Breast epithelium (tissue), 3 donors: ENCODE data around the gene ACO2.

Experiments used
- CTCF ChIP-seq, 3 donors: fragments of 450-650 bp; IDR thresholded peaks; one replicate each; pipeline ENCODE4 v1.5.1; 2016 to 2017; ENCODE audit warnings: antibody characterized with exemption in 3 of 3, mild to moderate bottlenecking in 3 of 3, moderate library complexity in 3 of 3
- POLR2A ChIP-seq: fragments of 450-650 bp; IDR thresholded peaks from one replicate; pipeline ENCODE4 v1.6.1; 2016; ENCODE audit warnings: antibody characterized with exemption, mild to moderate bottlenecking, moderate library complexity
- POLR2AphosphoS5 ChIP-seq, 3 donors: sonication (generic); formaldehyde crosslinking; IDR thresholded peaks; one replicate each; pipeline ENCODE4 v1.6.1; 2017; ENCODE audit warnings: antibody characterized with exemption in 3 of 3

GRCh38 chr22:41543854-41544670, 75.1 kb downstream of the ACO2 start, which contains the start of gene POLR3H:
- peak in 2 of 3 donors; percentile 25 to 34 for TF ChIP-seq CTCF (IDR thresholded peaks at IDR 0.05)
- no peak for TF ChIP-seq POLR2A
- TF ChIP-seq POLR2AphosphoS5 (IDR thresholded peaks at IDR 0.05) = peak in 2 of 3 donors; percentile 10 to 12
